HCT116 (cell line): ENCODE data around the gene OLFML2A. TPM values are rescaled to one million over a fixed set of nuclear protein-coding genes. Genes with fewer than 3 reads are reported as not detected.

Experiments
- ATAC-seq: fragments of 200-7000 bp; cut with Tn5 transposase; 2 replicates; pipeline ENCODE4 v1.9.1; 2020; ENCODE audit warnings: mild to moderate bottlenecking, moderate library complexity
- BruUV-seq: library from RNA; stranded (reverse); fragments of 400-500 nt; replicated peaks from 2 replicates; lab custom pipeline; 2021; lab: Mats Ljungman, UMichigan
- CTCF ChIA-PET: fragments of 300-600 bp; sonication (Branson Sonifier 250); formaldehyde crosslinking; loops from one replicate; lab custom pipeline; 2021; ENCODE audit warnings: antibody characterized with exemption; lab: Charles Lee
- POLR2A ChIA-PET: fragments of 300-600, 350-600 bp; sonication (Branson Sonifier 250); formaldehyde crosslinking; loops from one replicate; lab custom pipeline; 2021; ENCODE audit warnings: antibody characterized with exemption; lab: Charles Lee
- RAD21 ChIA-PET, 2 experiments: fragments of 300-600 bp; sonication (Branson Sonifier 250); formaldehyde crosslinking; loops; one replicate each; lab custom pipeline; 2023; ENCODE audit warnings: low total read pairs in 2 of 2; ENCODE audit not compliant: uncharacterized antibody in 2 of 2, unreplicated experiment in 2 of 2, low non-redundant PET in 1 of 2; lab: Charles Lee
- DNase-seq: peaks from one replicate; pipeline ENCODE4 v3.0.0-alpha.2; 2010; ENCODE audit warnings: low read depth, low spot score
- H2AFZ ChIP-seq: fragments of 200-600 bp; shearing (Covaris generic), sonication (generic); 2 replicates; pipeline ENCODE4 v1.6.1; 2017; ENCODE audit warnings: low read depth, mixed run types, mixed read lengths, antibody characterized with exemption, low read length; ENCODE audit not compliant: poor library complexity, severe bottlenecking
- H3K27ac ChIP-seq: 2 replicates; pipeline ENCODE4 v1.5.1; 2012; ENCODE audit warnings: low read depth, low read length
- H3K27me3 ChIP-seq: fragments of 200-600 bp; sonication (generic); 2 replicates; pipeline ENCODE4 v1.6.1; 2016; ENCODE audit warnings: mixed run types, low read length, mixed read lengths; ENCODE audit not compliant: insufficient read depth
- H3K36me3 ChIP-seq, 2 experiments: fragments of 200-500 bp in 1 of 2; fragments of 200-600 bp in 1 of 2; sonication (Bioruptor generic) in 1 of 2; sonication (generic) in 1 of 2; 2 replicates each; pipeline versions ENCODE4 v1.5.1 to v1.6.1; 2014 to 2016; ENCODE audit warnings: low read length in 2 of 2, inconsistent platforms in 1 of 2, mixed read lengths in 1 of 2, mixed run types in 1 of 2; ENCODE audit not compliant: insufficient read depth in 2 of 2, control insufficient read depth in 1 of 2
- H3K4me1 ChIP-seq, 2 experiments: fragments of 200-600 bp in 1 of 2; sonication (generic) in 1 of 2; 2 replicates each; pipeline versions ENCODE4 v1.5.1 to v1.6.1; 2012 to 2017; ENCODE audit warnings: low read length in 2 of 2, inconsistent platforms in 1 of 2, mild to moderate bottlenecking in 1 of 2, mixed read lengths in 1 of 2, mixed run types in 1 of 2, moderate library complexity in 1 of 2; ENCODE audit not compliant: insufficient read depth in 2 of 2, control insufficient read depth in 1 of 2
- H3K4me2 ChIP-seq: fragments of 200-600 bp; sonication (generic); 2 replicates; pipeline ENCODE4 v1.6.1; 2017; ENCODE audit warnings: mixed run types, low read length, mixed read lengths
- H3K4me3 ChIP-seq, 2 experiments: fragments of 200-600 bp in 1 of 2; sonication (generic) in 1 of 2; replicated peaks in 1 of 2; 2 replicates each; pipeline ENCODE4 v1.5.1; 2011 to 2016; ENCODE audit warnings: low read length in 2 of 2, control low read depth in 1 of 2, low read depth in 1 of 2, mild to moderate bottlenecking in 1 of 2, mixed read lengths in 1 of 2, mixed run types in 1 of 2
- H3K79me2 ChIP-seq: fragments of 200-600 bp; sonication (generic); 2 replicates; pipeline ENCODE4 v1.6.1; 2017; ENCODE audit warnings: mild to moderate bottlenecking, mixed run types, low read length, moderate library complexity, mixed read lengths; ENCODE audit not compliant: insufficient read depth
- H3K9ac ChIP-seq: fragments of 200-600 bp; sonication (generic); 2 replicates; pipeline ENCODE4 v1.6.1; 2016; ENCODE audit warnings: low read length, mixed read lengths
- H3K9me2 ChIP-seq: fragments of 200-600 bp; sonication (generic), shearing (Covaris generic); 2 replicates; pipeline ENCODE4 v1.6.1; 2017; ENCODE audit warnings: mixed run types, mild to moderate bottlenecking, moderate library complexity; ENCODE audit not compliant: insufficient read depth
- H3K9me3 ChIP-seq, 2 experiments: fragments of 200-500 bp in 1 of 2; fragments of 200-600 bp in 1 of 2; sonication (Bioruptor generic) in 1 of 2; sonication (generic) in 1 of 2; 2 replicates each; pipeline ENCODE4 v1.6.1; 2014 to 2017; ENCODE audit warnings: low read length in 2 of 2, mixed read lengths in 2 of 2, inconsistent platforms in 1 of 2, low read depth in 1 of 2, mild to moderate bottlenecking in 1 of 2, mixed run types in 1 of 2, moderate library complexity in 1 of 2; ENCODE audit not compliant: control insufficient read depth in 1 of 2, insufficient read depth in 1 of 2
- H4K20me1 ChIP-seq: fragments of 200-600 bp; sonication (generic), shearing (Covaris generic); 2 replicates; pipeline ENCODE4 v1.6.1; 2017; ENCODE audit warnings: mixed run types, mild to moderate bottlenecking, moderate library complexity; ENCODE audit not compliant: insufficient read depth
- CBX3 ChIP-seq: IDR thresholded peaks from 2 replicates; pipeline ENCODE4 v1.6.1; 2012; ENCODE audit warnings: low read depth
- EGR1 ChIP-seq: IDR thresholded peaks from 2 replicates; pipeline ENCODE4 v1.6.1; 2012; ENCODE audit warnings: low read depth
- ELF1 ChIP-seq: IDR thresholded peaks from 2 replicates; pipeline ENCODE4 v1.6.1; 2012; ENCODE audit warnings: low read depth, borderline replicate concordance
- POLR2A ChIP-seq: IDR thresholded peaks from 2 replicates; pipeline ENCODE4 v1.7.0; 2011; ENCODE audit warnings: borderline replicate concordance; ENCODE audit not compliant: insufficient read depth, insufficient read length; ENCODE audit errors: extremely low read depth
- POLR2AphosphoS5 ChIP-seq: IDR thresholded peaks from 2 replicates; pipeline ENCODE4 v1.6.1; 2011; ENCODE audit warnings: mild to moderate bottlenecking, low read depth, low read length, moderate library complexity
- REST ChIP-seq: IDR thresholded peaks from 2 replicates; pipeline ENCODE4 v1.6.1; 2012; ENCODE audit warnings: low read depth
- ZFX ChIP-seq: fragments of 450-650 bp; IDR thresholded peaks from 2 replicates; pipeline ENCODE4 v1.6.1; 2017
- intact Hi-C: fragments of 100-400 bp; cut with micrococcal nuclease; formaldehyde crosslinking; loops from 2 replicates; pipeline ENCODE4 v1.10.0; 2022
- total RNA-seq: library from RNA; stranded (reverse); gene quantifications from one replicate; pipeline ENCODE4 v1.2.1, GENCODE V29; 2021; ENCODE audit not compliant: unreplicated experiment

The OLFML2A gene
- total RNA-seq, 1 experiment from 2014 or later: 6.3 TPM

GRCh38 chr9:124854822-124855221 lies 77.9 kb downstream of the OLFML2A start:
- CTCF ChIA-PET: interaction anchor here (0.8 to 11.7 kb wide), 6 partner anchors 14 to 522 kb away, joined by 3 to 601 read pairs (median 16); partner anchors contain the start of genes NR6A1 and OLFML2A
- no peaks in the 10 kb centered on the region for H3K27me3 ChIP-seq
- no peak overlapping the region for H3K4me3 ChIP-seq
- H3K36me3 ChIP-seq: peaks cover 23 to 29% of the 10 kb centered on the region in 2 experiments
- RAD21 ChIA-PET: interaction anchor here in 1 of 2 experiments (2.3 kb wide), 1 partner anchor 83 kb away, joined by 6 read pairs; the partner anchor contains the start of gene NR6A1
- no peak overlapping the region for H3K4me2 ChIP-seq
- no peak overlapping the region for H2AFZ ChIP-seq
- H3K9me2 ChIP-seq: no peaks in the 10 kb centered on the region
- H3K4me1 ChIP-seq: peaks cover 5 to 49% of the 10 kb centered on the region in 2 experiments; a peak in 3 of 4 replicates
- TF ChIP-seq EGR1 (no peak), POLR2A (no peak), POLR2AphosphoS5 (no peak), REST (no peak), ZFX (no peak), ELF1 (no peak), CBX3 (no peak)
- TF ChIP-seq, all 23 proteins: peak for 0
- no peak for ATAC-seq
- intact Hi-C loops: loop anchor here (5.0 to 10.0 kb wide), 2 partner anchors 287 to 440 kb away; partner anchors contain the start of genes PSMB7 and SCAI
- Histone ChIP-seq H3K27ac (no peak overlapping the region), H3K9ac (no peak overlapping the region), H3K9me3 (no peaks in the 10 kb centered on the region), H4K20me1 (peaks cover 39% of the 10 kb centered on the region), H3K79me2 (peaks cover 20% of the 10 kb centered on the region)
- BruUV-seq: no TSS peak
- DNase-seq: no peak
- POLR2A ChIA-PET: interaction anchor here (2.6 to 4.4 kb wide), 2 partner anchors 75 to 83 kb away, joined by 8 to 21 read pairs; partner anchors contain the start of gene NR6A1
